ENCODE data around the gene ZBTB12. TPM values are rescaled to one million over a fixed set of nuclear protein-coding genes. Genes with fewer than 3 reads are reported as not detected.
A peak's percentile ranks its signal among the peaks of the same experiment; 100 is the strongest.

ZBTB12 gene
- total and polyA plus RNA-seq, 10 of the 15 experiments (the other 5 are each of a cell fraction or from before 2014, with no cell fraction given): 0.81 to 4.5 (median 1.7) TPM; not detected in 4

GRCh38 chr6:31898383-31899011 lies 3.4 kb downstream of the ZBTB12 start (continued):
- TF ChIP-seq RCOR1 (conservative IDR thresholded peaks at IDR 0.05; ENCODE audit: low read depth, low read length) (no peak), SIN3A (IDR thresholded peaks at IDR 0.05; ENCODE audit: low read depth, low read length) (0 out of 2 replicates have a peak, but pooled peaks have one; percentile 17), ATF7 (IDR thresholded peaks at IDR 0.05; ENCODE audit: low read depth) (peak; percentile 20; the same call in 1 of the 2 replicates), NR2C2 (IDR thresholded peaks at IDR 0.05; ENCODE audit: borderline replicate concordance, control insufficient read depth, insufficient read length, low read depth) (no peak), CTCF (IDR thresholded peaks at IDR 0.05 in 2 of 3, conservative IDR thresholded peaks at IDR 0.05 in 1 of 3; ENCODE audit: control insufficient read depth in 2 of 3, extremely low read depth in 1 of 3, insufficient read depth in 1 of 3, low read depth in 3 of 3, low read length in 3 of 3) (no peak), SUPT20H (IDR thresholded peaks at IDR 0.05; ENCODE audit: borderline replicate concordance, control insufficient read depth, low read depth, low read length) (no peak), HDAC6 (IDR thresholded peaks at IDR 0.05; ENCODE audit: unreplicated experiment) (no peak), JUND (IDR thresholded peaks at IDR 0.05; ENCODE audit: low read depth, low read length) (no peak), SMARCA5 (IDR thresholded peaks at IDR 0.05) (no peak), BRCA1 (IDR thresholded peaks at IDR 0.05; ENCODE audit: low read depth, low read length) (no peak), E2F4 (IDR thresholded peaks at IDR 0.05; ENCODE audit: low read depth, low read length) (no peak), CHD4 (IDR thresholded peaks at IDR 0.05) (no peak), STAT1 (conservative IDR thresholded peaks at IDR 0.05) (no peak), MEF2A (IDR thresholded peaks at IDR 0.05; ENCODE audit: insufficient read depth, low read depth, low read length) (no peak), ESRRA (IDR thresholded peaks at IDR 0.05; ENCODE audit: low read length) (no peak), SP1 (IDR thresholded peaks at IDR 0.05; ENCODE audit: low read depth, low read length) (no peak), CREM (IDR thresholded peaks at IDR 0.05; ENCODE audit: low read depth) (peak; percentile 49; the same call in 1 of the 2 replicates), YY1 (IDR thresholded peaks at IDR 0.05; ENCODE audit: low read depth, low read length) (0 out of 2 replicates have a peak, but pooled peaks have one; percentile 30), ZSCAN29 (IDR thresholded peaks at IDR 0.05) (no peak), TCF3 (IDR thresholded peaks at IDR 0.05; ENCODE audit: borderline replicate concordance, insufficient read depth, low read depth, low read length) (no peak), IRF4 (IDR thresholded peaks at IDR 0.05; ENCODE audit: low read depth, low read length) (no peak), EGR1 (IDR thresholded peaks at IDR 0.05; ENCODE audit: borderline replicate concordance in 1 of 2, low read depth in 2 of 2, low read length in 2 of 2) (no peak), SIX5 (IDR thresholded peaks at IDR 0.05; ENCODE audit: low read depth, low read length, severe bottlenecking) (peak; percentile 96), NFYA (IDR thresholded peaks at IDR 0.05; ENCODE audit: borderline replicate concordance, low read depth, low read length) (no peak), HDGF (IDR thresholded peaks at IDR 0.05) (no peak), CBX5 (IDR thresholded peaks at IDR 0.05; ENCODE audit: low read depth) (no peak), POLR2AphosphoS2 (IDR thresholded peaks at IDR 0.05; ENCODE audit: low read depth, low read length) (no peak), IKZF1 (conservative IDR thresholded peaks at IDR 0.05) (peak; percentile 65; the same call in 1 of the 2 replicates)

Data from GM12878 (cell line).